ENCODE results near the gene PTPRM. TPM values are rescaled to one million over a fixed set of nuclear protein-coding genes. Genes with fewer than 3 reads are reported as not detected.

Gene PTPRM
- total RNA-seq, 1 experiment from 2014 or later = 6.2 TPM

GRCh38 chr18:7821784-7822183, 254.7 kb downstream of the PTPRM start:
- no peaks in the 10 kb centered on the region for H3K23me2 ChIP-seq (ENCODE audit: insufficient read length, low read depth, low read length, poor library complexity, severe bottlenecking)
- no peak overlapping the region for H2BK20ac ChIP-seq (ENCODE audit: low read depth, low read length, poor library complexity, severe bottlenecking)
- no peak overlapping the region for H3K4ac ChIP-seq (ENCODE audit: low read depth, low read length)
- no peaks in the 10 kb centered on the region for H3K79me1 ChIP-seq (ENCODE audit: insufficient read depth, low read depth, low read length, poor library complexity, severe bottlenecking)
- WGBS (ENCODE audit: extremely low coverage, insufficient read length, low lambda C conversion rate) = 100% methylated on average over 1 of the region's 1 CpG
- Mint-ChIP-seq H3K36me3 (ENCODE audit: insufficient read depth in 1 of 3, low read depth in 3 of 3) (no peaks in the 10 kb centered on the region), H3K9me3 (no peaks in the 10 kb centered on the region), H3K27ac (no peak overlapping the region), H3K27me3 (ENCODE audit: low read depth) (peaks cover 2% of the 10 kb centered on the region; the same call in 1 of the 2 replicates), H3K4me1 (no peaks in the 10 kb centered on the region; a peak in 1 of 4 replicates), H3K4me3 (no peak overlapping the region)
- H4K8ac ChIP-seq (replicated peaks; ENCODE audit: insufficient read length, low read depth, low read length) = no peak overlapping the region
- no peak overlapping the region for H3K14ac ChIP-seq (ENCODE audit: insufficient read depth, low read length)
- DNase-seq = no peak
- H2BK120ac ChIP-seq (ENCODE audit: low read depth, low read length, poor library complexity, severe bottlenecking) = no peak overlapping the region
- H3K18ac ChIP-seq (ENCODE audit: insufficient read length, low read depth, low read length) = no peak overlapping the region
- H3K4me1 ChIP-seq (ENCODE audit: insufficient read depth, low read length) = no peaks in the 10 kb centered on the region
- no peak overlapping the region for H3K56ac ChIP-seq (ENCODE audit: insufficient read length, low read depth, low read length)
- no peak overlapping the region for H2AFZ ChIP-seq (ENCODE audit: low read length)
- no peak overlapping the region for H4K5ac ChIP-seq (ENCODE audit: insufficient read length, low read depth, low read length)
- no peak overlapping the region for H3K4me2 ChIP-seq (ENCODE audit: insufficient read depth, insufficient read length, low read length)
- H2BK12ac ChIP-seq (ENCODE audit: insufficient read length, low read depth, low read length) = no peak overlapping the region
- no peaks in the 10 kb centered on the region for H3K79me2 ChIP-seq (ENCODE audit: insufficient read depth, low read length)
- H3K9me3 ChIP-seq (ENCODE audit: control insufficient read depth, low read depth, low read length) = no peaks in the 10 kb centered on the region
- no peak for TF ChIP-seq CTCF (conservative IDR thresholded peaks at IDR 0.05)
- H3K9ac ChIP-seq (ENCODE audit: extremely low read depth, insufficient read length, low read length) = no peak overlapping the region
- no peaks in the 10 kb centered on the region for H3K27me3 ChIP-seq (ENCODE audit: insufficient read depth, low read length)
- H3K23ac ChIP-seq (ENCODE audit: insufficient read length, low read depth, low read length) = no peak overlapping the region
- no peak overlapping the region for H2BK5ac ChIP-seq (ENCODE audit: insufficient read length, low read length)
- H4K20me1 ChIP-seq (ENCODE audit: control insufficient read depth, insufficient read depth, insufficient read length) = no peaks in the 10 kb centered on the region
- H2BK15ac ChIP-seq (ENCODE audit: low read depth, low read length) = no peak overlapping the region
- H3T11ph ChIP-seq (ENCODE audit: low read length) = no peak overlapping the region
- no peak overlapping the region for H4K91ac ChIP-seq (ENCODE audit: insufficient read length, low read depth, low read length)
- no peak overlapping the region for H3K27ac ChIP-seq (ENCODE audit: insufficient read length, low read depth, low read length)
- no peak overlapping the region for H2AK5ac ChIP-seq (ENCODE audit: insufficient read length, low read length)
